Neural progenitor cell (in vitro differentiated cells): ENCODE data around the gene MASTL.
"Not testable (repeated sequence)": the region's sequence is repeated elsewhere in the genome, so short reads cannot be mapped to it uniquely, and the experiment has no call there.

Source experiments
- EZH2 ChIP-seq: fragments of 200-600 bp; sonication (generic); IDR thresholded peaks from 2 replicates; pipeline ENCODE4 v1.6.1; 2017; ENCODE audit warnings: antibody characterized with exemption, mild to moderate bottlenecking, moderate library complexity
- EZH2phosphoT487 ChIP-seq: fragments of 200-600 bp; sonication (generic); IDR thresholded peaks from 2 replicates; pipeline ENCODE4 v1.6.1; 2017; ENCODE audit warnings: antibody characterized with exemption
- TF ChIP-seq, protein P1 (sequence below): fragments of 200-600 bp; sonication (generic); IDR thresholded peaks from 2 replicates; pipeline ENCODE4 v1.5.1; 2017; ENCODE audit warnings: antibody characterized with exemption, mild to moderate bottlenecking

DNA sequence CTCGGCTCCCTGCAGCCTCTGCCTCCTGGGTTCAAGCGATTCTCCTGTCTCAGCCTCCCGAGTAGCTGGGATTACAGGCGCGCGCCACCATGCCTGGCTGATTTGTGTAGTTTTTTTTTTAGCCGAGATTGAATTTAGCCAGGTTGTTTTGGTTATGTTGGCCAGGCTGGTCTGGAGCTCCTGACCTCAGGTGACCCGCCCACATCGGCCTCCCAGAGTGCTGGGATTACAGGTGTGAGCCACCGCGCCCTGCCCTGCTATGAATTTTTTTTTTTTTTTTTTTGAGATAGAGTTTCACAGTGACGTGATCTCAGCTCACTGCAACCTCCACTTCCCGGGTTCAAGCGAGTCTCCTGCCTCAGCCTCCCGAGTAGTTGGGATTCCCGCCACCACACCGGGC is 1.4 kb downstream of the MASTL start:
- TF ChIP-seq, protein P1, sequence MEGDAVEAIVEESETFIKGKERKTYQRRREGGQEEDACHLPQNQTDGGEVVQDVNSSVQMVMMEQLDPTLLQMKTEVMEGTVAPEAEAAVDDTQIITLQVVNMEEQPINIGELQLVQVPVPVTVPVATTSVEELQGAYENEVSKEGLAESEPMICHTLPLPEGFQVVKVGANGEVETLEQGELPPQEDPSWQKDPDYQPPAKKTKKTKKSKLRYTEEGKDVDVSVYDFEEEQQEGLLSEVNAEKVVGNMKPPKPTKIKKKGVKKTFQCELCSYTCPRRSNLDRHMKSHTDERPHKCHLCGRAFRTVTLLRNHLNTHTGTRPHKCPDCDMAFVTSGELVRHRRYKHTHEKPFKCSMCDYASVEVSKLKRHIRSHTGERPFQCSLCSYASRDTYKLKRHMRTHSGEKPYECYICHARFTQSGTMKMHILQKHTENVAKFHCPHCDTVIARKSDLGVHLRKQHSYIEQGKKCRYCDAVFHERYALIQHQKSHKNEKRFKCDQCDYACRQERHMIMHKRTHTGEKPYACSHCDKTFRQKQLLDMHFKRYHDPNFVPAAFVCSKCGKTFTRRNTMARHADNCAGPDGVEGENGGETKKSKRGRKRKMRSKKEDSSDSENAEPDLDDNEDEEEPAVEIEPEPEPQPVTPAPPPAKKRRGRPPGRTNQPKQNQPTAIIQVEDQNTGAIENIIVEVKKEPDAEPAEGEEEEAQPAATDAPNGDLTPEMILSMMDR, result not testable (repeated sequence)
- TF ChIP-seq EZH2, EZH2phosphoT487: not testable (repeated sequence)
